GM12874 (cell line): ENCODE results near the gene IL17C.

Experiments
- CTCF ChIP-seq: IDR thresholded peaks from 2 replicates; pipeline ENCODE4 v1.5.1; 2011; ENCODE audit warnings: low read depth, mild to moderate bottlenecking, control low read depth, low read length, moderate library complexity; ENCODE audit not compliant: insufficient read depth

The IL17C gene

DNA sequence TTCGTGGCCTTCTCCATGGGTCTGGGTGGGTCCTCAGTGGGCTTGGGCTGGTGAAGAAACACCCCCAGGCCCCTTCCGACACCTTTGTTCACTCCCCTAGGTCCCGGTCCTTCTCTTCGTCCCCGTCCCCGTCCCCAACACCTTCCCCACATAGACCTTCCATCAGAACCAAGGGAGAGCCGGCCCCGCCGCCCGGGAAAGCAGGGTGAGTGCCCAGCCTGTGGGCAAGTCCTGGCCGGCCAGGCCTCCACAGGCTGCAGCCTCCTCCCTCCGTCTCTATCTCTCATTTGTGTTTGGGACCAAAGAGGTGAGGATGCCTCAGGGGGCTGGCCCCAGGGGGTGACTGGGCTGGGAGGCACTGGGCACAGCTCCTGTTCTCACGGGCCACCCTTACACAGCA lies 14.5 kb upstream of the IL17C start:
- no peak for TF ChIP-seq CTCF

DNA sequence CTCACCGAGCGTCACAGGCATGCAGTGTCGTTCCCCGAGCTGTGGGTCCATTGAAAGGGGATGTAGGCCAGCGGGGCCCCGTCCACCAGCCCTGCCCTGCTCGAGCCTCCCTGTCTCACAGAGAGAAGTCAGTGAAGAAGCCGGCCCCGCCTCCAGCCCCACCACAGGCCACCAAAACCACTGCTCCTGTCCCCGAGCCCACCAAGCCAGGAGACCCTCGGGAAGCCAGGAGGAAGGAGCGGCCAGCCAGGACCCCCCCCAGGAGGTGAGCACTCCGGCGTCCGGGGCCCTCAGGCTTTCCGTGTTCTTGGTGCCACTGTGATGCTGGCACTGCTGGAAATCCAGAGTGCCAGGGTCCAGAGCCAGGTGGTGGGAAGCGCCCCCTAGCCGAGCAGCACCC lies 13.9 kb upstream of the IL17C start:
- TF ChIP-seq CTCF, result no peak

DNA sequence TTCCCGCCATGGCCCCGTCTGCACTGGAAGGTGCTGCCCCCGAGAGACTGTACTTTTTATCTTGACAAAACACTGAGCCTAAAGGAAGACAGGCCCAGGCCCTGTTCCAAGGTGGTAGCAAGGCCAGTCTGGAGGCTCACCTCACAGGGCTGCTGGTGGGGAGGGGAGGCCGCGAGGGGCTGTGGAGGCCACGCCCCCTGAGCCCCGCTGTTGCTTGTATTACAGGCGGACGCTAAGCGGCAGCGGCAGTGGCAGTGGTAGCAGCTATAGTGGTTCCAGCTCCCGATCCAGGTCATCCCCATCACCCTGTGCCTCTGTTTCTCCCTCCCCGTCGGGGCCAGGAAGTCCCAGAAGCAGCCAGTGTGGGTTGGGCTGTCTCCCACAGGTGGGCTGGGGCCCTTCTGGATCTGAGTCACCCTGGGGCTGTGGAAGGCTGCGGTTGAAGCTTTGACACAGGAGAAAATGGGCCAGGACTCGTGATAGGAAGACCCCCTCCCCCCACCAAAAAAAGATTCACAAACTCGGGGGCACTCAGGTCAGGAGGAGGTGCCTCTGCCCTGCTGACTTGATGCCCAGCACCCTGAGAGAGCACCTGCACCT lies 13.3 kb upstream of the IL17C start:
- no peak for TF ChIP-seq CTCF

GRCh38 chr16:88626646-88627045 lies 11.7 kb upstream of the IL17C start:
- TF ChIP-seq CTCF, result no peak

DNA sequence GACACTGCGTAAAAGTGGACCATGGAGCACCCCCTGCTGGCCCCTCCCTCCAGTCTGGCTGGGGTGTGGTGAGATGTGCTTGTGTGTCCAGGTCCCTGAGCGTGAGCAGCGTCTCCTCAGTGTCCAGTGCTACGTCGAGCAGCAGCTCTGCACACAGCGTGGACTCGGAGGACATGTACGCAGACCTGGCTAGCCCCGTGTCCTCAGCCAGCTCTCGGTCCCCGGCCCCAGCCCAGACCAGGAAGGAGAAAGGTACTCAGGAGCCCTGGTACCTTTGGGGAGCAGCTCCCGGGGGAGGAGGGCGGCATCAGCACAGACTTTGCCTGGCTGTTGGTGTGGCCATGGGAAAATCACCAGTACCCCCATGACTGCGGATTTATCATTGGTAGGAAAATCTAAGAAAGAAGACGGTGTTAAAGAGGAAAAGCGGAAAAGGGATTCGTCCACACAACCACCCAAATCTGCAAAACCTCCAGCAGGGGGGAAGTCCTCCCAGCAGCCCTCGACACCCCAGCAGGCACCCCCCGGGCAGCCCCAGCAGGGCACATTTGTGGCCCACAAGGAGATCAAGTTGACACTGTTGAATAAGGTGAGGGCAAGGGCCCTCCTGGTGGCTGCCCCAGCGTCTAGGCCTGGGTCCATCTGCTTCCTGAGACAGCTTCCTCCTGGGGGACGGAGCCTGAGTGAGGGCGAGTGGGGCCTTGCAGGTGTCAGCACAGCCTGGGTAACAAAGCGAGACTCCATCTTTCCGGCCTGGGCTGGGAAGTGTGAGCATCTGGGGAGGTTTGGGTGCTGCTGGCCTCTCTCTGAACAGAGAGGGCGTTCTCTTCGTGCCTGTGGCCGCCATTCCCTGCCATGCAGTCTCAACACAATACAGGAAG lies 10.6 kb upstream of the IL17C start:
- TF ChIP-seq CTCF, result no peak

DNA sequence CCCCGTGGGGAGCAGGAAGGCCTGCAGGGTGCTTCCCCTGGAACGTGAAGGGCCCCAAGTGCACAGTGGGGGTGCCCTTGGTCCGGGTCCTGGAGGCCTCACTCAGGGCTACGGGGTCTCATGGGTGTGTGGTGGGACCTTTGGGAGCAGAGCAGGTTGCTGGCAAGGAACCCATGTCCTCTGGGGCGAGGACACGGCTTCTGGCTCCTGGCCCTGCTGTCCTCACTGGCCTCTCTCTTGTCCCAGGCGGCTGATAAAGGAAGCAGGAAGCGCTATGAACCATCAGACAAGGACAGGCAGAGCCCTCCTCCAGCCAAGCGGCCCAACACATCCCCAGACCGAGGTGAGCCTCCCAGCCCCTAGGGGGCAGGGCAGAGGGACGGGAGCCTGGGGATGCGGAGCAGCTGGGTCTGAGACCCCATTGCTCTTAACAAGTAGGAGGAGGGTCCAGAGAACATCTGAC lies 9.8 kb upstream of the IL17C start:
- TF ChIP-seq CTCF, result peak; percentile 46; the same call in 1 of the 2 replicates

- no peak for TF ChIP-seq CTCF
Observed at GRCh38 chr16:88629835-88630234, 8.5 kb upstream of the IL17C start.
